B cell (primary cell): Measurements from ENCODE around the gene GALNT4.

Source experiments
- CTCF ChIP-seq: fragments of 200-600 bp; IDR thresholded peaks from one replicate; pipeline ENCODE4 v1.8.0; 2022; ENCODE audit warnings: antibody characterized with exemption, mild to moderate bottlenecking
- EZH2 ChIP-seq: IDR thresholded peaks from 2 replicates; pipeline ENCODE4 v1.6.1; 2012; ENCODE audit warnings: borderline replicate concordance, low read depth, mild to moderate bottlenecking, moderate library complexity, low read length; ENCODE audit not compliant: insufficient read depth, poor library complexity, severe bottlenecking

DNA sequence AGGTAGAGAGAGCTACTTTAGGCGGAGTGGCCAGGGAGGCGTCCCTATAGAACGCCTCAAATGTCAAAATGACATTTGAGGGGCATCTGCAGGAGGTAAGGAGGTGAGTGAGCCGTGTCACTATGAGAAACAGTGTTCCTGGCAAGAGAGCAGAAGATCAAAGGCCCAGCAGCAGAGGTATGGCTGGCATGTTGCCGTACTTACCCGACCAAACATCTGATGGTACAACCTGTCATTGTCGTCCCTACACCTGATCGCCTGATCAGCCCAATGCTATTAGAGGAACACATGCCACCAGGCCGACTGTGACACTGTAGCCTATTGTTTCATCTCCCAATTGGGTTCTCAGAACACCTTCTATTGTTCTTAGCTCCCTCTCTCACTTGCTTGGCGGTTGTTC, 35.2 kb upstream of the GALNT4 start:
- TF ChIP-seq CTCF (no peak), EZH2 (no peak)
